NCI-H1417 (cell line): ENCODE measurements around the gene CGREF1.
"Not testable (repeated sequence)": the region's sequence is repeated elsewhere in the genome, so short reads cannot be mapped to it uniquely, and the experiment has no call there.

Source experiments
- DNase-seq, 3 experiments: peaks; one replicate each; lab custom pipeline; 2025; lab: John Stamatoyannopoulos, UW

The CGREF1 gene

DNA sequence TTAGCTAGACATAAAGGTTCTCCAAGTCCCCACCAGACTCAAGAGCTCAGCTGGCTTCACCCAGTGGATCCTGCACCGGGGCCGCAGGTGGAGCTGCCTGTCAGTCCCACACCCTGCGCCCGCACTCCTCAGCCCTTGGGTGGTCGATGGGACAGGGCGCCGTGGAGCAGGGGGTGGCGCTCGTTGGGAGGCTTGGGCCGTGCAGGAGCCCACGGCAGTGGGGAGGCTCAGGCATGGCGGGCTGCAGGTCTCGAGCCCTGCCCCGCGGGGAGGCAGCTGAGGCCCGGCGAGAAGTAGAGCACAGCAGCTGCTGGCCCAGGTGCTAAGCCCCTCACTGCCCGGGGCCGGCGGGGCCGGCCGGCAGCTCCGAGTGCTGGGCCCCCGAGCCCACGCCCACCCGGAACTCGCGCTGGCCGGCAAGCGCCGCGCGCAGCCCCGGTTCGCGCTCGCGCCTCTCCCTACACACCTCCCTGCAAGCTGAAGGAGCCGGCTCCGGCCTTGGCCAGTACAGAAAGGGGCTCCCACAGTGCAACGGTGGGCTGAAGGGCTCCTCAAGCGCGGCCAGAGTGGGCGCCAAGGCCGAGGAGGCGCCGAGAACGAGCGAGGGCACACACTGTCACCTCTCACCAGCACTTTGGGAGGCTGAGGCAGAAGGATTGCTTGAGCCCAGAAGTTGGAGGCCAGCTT, 7.4 kb downstream of the CGREF1 start:
- DNase-seq: not testable (repeated sequence)

DNA sequence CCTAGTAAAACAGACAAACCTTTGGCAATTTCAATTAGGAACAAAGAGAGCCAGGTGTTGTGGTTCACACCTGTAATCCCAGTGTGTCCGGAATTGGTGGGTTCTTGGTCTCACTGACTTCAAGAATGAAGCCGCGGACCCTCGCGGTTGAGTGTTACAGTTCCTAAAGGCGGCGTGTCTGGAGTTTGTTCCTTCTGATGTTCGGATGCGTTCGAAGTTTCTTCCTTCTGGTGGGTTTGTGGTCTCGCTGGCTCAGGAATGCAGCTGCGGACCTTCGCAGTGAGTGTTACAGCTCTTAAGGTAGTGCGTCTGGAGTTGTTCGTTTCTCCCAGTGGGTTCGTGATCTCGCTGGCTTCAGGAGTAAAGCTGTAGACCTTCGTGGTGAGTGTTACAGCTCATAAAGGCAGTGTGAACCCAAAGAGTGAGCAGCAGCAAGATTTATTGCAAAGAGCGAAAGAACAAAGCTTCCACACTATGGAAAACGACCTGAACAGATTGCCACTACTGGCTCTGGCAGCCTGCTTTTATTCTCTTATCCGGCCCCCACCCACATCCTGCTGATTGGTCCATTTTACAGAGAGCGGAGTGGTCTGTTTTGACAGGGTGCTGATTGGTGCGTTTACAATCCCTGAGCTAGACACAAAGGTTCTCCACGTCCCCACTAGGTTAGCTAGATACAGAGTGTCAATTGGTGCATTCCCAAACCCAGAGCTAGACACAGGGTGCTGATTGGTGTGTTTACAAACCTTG, 8.2 kb downstream of the CGREF1 start:
- not testable (repeated sequence) for DNase-seq

DNA sequence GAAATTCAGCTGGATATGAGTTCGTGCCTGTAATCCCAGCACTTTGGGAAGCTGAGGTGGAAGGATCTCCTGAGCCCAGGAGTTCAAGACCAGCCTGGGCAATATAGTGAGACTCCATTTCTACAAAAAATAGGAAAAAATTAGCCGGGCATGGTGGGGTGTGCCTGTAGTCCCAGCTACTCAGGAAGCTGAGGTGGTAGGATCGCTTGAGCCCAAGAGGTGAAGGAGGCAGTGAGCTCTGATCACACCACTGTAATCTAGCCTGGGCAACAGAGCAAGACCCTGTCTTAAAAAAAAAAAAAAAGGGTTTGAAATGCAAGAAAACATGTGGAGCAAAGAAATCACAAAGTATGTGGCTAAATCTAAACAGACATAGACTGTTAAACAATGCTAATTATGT, 9.8 kb downstream of the CGREF1 start:
- DNase-seq: no peak

DNA sequence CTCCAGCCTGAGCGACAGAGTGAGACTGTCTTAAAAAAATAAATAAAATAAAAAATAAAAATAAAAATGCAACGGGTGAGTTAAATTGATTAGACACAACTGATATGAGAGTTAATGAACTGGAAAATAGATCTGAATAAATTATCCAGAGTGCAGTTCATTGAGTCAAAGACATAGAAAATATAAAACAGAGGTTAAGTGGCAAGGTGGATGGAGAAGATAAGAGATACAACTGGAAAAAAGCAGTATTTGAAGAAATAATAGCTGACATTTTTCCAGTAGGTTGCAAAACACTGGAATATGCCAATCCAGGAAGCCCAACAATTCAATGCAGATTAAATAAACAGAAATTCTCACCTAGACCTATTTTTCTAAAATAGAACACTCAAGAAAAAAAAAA, 10.7 kb downstream of the CGREF1 start:
- no peak for DNase-seq

DNA sequence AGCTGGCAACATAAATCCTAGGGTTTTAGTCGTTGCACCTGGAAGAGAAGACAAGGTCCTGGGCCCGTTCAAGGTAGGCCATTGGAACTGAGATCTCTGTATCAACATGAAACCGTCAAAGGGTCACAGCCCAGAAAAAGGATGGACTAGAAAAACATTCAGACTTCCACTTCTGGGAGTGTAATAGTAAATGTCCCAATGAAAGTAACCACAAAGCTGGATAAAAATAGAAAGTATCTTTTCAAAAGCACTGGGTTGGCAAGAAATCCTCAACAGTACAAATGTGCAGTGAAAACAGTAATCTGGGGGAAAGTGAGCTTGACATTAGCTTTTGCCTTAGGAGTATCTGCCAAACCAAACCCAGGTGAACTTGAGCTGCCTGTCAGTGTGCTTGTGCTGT, 12.9 kb downstream of the CGREF1 start:
- no peak for DNase-seq

DNA sequence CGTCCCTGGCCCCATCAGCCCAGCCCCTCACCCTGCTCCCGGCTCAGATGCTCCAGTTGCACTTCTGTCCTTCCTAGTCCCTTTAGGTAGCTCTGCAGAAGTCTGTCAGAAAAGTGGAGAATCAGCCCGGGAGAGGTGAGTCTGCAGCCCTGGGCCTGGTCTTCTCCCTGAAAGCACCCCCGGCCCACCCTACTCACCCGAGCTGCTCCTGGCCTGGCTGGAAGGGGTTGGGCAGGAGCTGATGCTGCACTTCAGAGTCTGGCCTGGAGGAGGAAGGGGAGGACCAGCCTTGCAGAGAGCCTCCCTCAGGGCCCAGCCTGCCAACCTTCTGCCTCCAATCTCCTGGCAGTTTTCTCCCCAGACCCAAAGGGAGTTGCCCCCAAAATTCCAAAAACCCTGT, 16.6 kb downstream of the CGREF1 start:
- no peak for DNase-seq

DNA sequence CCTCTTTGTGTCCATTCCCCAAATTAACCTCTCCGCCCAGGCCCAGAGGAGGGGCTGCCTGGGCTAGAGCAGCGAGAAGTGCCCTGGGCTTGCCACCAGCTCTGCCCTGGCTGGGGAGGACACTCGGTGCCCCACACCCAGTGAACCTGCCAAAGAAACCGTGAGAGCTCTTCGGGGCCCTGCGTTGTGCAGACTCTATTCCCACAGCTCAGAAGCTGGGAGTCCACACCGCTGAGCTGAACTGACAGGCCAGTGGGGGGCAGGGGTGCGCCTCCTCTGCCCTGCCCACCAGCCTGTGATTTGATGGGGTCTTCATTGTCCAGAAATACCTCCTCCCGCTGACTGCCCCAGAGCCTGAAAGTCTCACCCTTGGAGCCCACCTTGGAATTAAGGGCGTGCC, 18.9 kb downstream of the CGREF1 start:
- no peak for DNase-seq

DNA sequence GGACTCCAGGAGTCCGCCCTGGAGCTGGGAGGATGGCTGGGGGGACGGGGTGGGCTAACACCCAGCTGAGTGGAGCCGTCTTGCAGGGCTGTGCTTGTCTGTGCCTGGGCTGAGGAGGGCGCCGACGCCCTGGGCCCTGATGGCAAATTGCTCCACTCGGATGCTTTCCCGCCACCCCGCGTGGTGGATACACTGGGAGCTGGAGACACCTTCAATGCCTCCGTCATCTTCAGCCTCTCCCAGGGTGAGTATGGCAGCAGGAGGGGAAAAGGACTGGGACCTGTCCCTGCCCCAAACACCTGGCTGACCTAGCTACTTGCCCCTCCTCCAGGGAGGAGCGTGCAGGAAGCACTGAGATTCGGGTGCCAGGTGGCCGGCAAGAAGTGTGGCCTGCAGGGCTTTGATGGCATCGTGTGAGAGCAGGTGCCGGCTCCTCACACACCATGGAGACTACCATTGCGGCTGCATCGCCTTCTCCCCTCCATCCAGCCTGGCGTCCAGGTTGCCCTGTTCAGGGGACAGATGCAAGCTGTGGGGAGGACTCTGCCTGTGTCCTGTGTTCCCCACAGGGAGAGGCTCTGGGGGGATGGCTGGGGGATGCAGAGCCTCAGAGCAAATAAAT, 19.5 kb downstream of the CGREF1 start:
- no peak for DNase-seq

DNA sequence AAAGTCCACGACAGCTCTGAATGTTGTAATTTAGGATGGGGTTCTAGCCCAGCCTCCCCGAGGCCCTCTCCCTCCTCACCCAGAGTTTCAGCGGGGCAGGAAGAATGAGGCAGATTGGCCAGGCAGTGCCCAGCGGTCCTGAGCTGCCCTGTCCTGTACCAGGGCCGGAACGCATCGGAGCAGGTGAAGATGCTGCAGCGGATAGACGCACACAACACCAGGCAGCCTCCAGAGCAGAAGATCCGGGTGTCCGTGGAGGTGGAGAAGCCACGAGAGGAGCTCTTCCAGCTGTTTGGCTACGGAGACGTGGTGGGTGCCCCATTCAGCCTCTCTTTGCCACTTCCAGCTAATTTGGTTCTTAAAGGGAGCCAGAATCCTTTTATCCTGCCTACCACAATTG, 21.6 kb downstream of the CGREF1 start:
- no peak for DNase-seq

DNA sequence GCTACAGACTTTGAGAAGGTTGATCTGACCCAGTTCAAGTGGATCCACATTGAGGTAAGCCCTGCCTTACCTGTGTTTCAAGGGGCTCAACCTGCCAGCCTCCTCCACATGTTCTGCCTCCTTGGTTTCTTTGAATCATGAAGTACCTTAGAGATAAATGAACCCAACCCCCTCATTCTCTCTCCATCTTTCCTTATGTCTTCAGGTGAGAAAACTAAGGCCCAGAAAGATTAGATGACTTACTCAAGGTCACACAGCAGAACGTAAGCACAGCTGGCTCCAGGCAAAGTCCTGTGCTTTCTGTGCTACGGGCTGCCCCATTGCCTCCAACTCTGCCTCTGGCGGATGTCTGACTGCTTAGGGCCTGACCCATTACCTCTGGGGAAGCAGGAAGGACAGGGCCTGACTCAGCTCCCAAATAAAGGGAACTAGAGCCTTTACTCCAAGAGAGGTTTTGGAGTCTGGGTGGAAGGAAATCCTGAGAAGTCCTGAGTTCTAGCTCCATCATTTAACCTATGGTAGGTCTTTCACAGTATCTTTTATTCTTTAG, 22.1 kb downstream of the CGREF1 start:
- DNase-seq: no peak

DNA sequence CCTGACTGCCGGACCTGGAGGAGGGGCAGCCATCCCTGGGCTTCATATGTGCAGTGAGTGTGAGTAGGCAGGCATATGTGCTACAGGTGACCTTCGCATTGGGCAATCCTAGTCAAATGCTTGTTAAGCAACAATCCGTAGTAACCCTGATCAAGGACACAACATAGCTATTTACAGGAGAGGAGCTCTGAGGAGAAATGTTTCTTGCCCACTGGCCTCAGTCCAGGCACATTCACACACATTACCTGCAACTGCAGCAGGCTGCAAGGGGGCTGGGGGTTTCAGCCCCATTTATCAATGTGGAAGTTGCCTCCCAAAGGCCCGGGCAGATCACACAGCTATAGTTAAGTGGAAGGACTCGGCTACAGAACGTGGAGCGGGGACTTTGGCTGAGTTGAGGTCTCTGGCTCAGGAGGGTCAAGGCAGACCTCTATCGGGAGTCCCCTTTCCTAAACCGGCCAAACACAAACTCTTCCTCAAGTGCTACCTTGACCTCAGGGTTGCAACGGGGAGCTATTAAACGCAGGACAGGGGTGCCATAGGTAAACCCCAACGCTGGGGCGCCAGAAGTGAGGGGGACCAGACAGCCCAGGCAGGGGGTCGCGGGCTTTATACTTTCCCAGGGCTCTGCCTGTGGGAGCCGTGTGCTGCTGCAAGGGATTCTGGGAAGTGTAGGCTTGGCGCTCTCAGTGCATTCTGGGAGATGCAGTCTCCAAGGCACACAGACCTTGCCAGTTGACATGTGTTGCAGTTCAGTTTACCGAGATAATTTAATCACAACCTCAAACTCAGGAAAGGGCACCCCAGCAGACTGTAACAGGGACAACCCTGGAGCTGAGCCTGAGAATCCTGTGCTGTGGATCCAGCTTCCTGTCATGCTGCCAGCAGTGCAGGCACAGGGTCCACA, 22.9 kb downstream of the CGREF1 start:
- DNase-seq: peak; percentile 23 to 59 (median 43)

DNA sequence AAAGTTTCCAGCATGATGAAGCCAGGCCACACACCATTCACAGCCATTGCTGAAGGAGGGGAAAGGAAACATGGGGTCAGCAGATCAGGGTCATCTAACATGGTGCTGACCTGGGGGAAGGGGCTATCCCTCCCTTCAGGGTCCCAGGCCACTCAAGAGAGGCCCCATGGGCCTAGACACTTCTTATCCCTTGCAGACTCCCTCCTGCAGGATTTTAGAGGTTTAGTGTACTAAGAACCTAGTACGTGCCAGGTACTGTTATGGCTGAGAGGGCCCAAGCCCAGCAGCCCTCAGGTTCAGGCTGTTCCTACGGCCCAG, 23.5 kb downstream of the CGREF1 start:
- no peak for DNase-seq

DNA sequence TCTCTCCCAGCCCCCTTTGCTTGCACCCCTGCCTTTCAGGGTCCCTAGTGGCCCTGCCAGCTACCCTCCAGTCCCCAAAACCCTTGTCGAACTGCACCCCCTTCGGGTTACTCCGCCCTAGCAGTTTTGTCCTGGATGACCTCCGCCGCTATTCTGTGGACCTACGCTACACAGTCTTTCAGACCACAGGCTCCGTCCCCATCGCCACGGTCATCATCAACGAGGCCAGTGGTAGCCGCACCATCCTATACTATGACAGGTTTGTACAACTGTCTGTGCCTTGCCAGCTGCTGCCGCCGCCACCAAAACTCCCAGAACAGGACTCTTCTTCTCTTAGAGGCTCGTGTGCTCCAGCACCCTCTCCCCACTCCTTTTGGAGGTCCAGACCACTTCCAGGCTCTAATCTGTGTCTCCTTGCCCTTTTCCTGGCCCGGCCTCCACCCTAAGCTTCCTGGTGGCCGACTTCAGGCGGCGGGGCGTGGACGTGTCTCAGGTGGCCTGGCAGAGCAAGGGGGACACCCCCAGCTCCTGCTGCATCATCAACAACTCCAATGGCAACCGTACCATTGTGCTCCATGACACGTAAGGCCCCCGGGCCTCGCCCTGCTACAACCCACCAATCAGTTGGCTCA, 24.5 kb downstream of the CGREF1 start:
- no peak for DNase-seq

DNA sequence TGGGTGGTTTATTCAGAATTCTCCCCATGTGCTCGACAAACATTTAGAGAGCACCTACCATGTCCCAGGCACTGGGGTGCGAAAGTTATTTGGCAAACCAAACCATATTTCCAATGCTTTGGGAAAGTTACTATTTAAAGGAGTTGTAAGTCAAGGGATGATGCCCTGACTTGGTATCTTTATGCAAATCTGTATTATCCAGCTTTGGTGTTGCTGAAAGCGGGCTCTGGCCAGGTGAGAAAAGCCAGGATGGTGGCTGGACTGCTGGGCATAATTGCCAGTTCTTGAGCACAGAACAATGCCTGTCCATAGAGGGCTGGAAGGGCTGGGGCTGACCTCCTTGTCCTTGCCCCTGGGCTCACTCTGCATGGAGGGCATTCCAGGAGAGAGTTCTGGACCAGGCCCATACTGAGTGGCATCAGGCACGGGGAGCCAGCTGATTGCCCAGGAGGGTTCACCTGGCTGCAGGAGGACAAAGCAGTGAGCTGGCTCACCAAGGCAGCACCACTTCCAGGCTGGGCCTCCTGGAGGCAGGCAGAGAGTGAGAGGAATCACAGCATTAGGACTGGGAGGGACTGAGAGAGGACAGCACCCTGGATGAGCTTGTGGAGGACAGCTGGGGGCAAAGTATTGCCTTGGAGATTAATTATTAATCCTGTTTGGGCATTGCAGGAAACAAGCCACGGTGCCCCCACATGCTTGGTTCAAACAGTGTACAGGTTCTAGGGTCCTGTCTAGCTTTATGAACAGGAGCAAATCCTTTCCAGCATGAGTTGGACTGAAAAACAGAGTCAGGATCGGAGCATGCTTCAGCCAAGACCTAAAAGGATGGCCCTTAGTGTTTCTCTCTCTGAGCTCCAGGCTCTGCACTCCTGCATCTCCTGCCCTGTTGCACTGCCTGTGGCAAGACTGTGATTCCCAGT, 25.2 kb downstream of the CGREF1 start:
- DNase-seq: no peak

DNA sequence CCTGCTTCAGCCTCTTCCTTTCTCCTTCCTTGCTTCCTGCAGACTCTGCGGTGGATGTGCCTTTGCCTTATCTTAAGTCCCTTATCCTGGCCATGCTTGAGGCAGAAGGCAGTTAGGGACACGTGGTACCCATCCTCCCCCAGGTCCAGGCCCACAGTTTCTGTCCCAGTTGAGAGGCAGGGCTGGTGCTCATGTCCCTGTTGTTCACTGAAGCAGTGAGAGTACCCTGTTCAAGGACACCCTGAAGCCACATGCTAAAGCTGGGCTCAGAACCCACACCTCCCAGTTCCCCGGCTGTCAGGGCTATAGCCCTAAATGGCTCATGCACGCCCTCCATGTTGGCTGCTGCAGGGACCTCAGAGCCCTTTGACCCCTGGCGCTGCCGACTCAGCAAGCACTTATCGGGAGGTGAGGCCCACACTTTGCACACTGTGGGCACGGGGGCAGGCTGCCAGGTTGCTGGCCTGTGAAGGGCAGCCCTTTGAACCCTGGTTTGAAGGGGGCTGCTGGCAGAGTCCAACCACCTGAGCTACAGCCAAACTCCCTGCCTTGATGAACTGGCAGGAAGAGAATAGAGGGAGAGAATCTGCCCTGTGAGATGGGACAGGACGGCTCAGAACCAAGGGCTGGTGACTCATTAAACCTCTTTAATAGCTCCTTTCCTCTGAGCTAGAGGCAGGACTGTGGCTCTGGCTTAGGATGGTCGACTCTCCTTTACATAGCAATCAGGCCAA, 26.1 kb downstream of the CGREF1 start:
- DNase-seq: no peak

DNA sequence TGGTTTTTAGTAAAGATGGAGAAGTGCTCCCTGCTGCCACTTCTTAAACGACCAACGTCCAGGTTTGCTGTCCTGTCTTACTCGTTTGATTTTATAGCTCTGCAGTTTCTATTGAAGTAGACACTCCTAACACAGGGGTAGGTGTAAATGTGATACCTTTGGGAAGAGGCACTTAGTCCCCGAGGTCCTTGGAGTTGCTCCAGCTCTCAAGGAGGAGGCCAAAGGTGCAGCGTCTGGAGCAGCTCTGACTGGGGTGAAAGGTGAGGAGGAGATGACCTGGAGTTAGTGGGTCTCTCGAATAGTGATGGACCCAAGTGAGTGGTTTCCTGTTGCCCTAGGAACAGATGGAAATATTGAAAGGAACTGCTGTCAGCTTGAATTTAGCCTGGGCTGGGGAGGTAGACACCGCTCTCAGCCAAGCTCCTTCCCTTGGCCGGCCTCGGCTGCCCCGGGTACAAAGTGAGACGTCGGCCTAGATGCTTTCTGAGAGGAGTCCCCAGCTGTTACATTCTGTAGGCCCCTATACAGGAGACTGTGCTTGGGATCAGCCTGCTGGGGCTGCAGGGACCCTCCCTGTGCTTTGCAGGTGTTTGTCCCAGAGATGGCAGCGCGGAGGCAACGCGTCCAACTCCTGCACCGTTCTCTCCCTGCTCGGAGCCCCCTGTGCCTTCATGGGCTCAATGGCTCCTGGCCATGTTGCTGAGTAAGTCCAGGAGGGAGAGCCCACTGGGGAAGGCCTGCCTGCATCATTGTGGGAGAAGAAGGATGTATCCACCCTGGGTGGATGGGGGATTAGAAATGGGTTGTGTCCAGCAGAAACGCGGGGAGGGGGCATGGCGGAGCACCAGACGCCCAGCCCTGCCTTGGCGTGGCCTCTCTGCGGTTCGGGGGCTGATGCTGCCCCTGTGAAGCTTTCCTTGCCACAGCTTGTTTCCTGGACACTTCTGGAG, 26.9 kb downstream of the CGREF1 start:
- DNase-seq: no peak

DNA sequence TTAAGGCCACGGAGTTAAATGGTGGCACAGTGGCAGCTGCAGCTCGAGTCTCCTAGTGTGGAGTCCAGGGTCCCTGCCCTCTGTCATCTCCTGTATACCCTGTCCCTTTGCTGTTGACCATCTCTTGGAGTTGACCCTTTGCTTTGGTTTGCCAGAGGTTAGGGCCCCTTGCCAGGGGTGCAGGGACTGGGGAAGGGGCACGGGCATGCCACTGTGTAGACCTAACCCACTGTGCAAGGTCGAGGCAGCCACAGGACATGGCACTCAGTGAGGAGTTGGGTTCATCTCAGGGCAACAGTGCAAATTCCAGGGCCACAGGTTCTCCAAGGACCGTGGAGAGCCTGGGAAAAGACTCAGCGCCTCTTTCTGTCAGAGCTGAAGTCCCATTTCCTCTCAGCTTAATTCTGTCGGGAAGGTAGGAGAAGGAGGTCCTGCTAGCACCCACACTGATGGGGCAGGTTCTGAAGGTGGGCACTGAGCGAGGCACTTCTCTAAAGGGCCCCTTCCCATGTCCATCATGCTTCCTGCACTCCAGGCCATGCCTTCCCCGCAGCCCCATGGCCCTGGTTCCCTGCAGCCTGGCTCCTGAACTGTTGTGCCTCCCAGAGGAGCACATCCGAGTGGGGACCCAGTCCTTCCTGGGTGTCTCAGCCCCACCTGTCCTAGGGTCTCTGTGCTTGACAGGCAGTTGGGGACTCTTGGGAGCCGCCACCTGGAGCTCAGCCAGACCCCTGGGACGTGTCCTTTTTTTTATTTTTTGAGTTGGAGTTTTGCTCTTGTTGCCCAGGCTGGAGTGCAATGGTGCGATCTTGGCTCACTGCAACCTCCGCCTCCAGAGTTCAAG, 29.6 kb downstream of the CGREF1 start:
- DNase-seq: no peak

DNA sequence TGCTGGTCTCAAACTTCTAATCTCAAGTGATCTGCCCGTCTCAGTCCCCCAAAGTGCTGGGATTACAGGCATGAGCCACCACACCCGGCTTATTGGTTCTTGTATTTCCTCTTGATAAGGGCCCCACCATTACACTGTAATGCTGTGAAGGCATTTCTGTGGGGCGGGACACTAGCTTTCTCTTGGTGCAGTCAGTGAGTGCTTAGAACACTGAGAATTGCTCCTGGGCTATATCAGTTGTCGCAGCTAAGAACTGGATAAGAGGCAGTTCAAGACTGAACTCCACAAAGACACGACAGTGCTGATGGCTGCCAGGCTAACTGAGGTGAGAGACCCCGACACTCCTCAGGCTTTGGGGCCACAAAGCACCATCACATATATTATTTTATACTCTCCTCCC, 30.3 kb downstream of the CGREF1 start:
- DNase-seq: no peak
